Iris pigment epithelial cell (primary cell): Measurements from ENCODE around the gene ANO1.

Source experiments
- DNase-seq: peaks from one replicate; pipeline ENCODE4 v3.0.0-alpha.2; 2011; ENCODE audit warnings: low read depth

The ANO1 gene

GRCh38 chr11:70115778-70116177 is 37.7 kb downstream of the ANO1 start:
- DNase-seq, result no peak

- DNase-seq, result no peak
These were observed 38.4 kb downstream of the ANO1 start for GRCh38 chr11:70116386-70117065.

GRCh38 chr11:70117567-70118145 is 39.5 kb downstream of the ANO1 start:
- DNase-seq, result no peak

- no peak for DNase-seq
These were observed 40.5 kb downstream of the ANO1 start for GRCh38 chr11:70118642-70119041.

- no peak for DNase-seq
These were observed 41.4 kb downstream of the ANO1 start for GRCh38 chr11:70119502-70119901.

GRCh38 chr11:70120674-70121073 is 42.6 kb downstream of the ANO1 start:
- DNase-seq, result no peak

- DNase-seq, result no peak
These were observed 44.5 kb downstream of the ANO1 start for GRCh38 chr11:70122490-70123198.

- DNase-seq, result no peak
These were observed 45.6 kb downstream of the ANO1 start for GRCh38 chr11:70123711-70124110.

GRCh38 chr11:70124321-70125000 is 46.3 kb downstream of the ANO1 start:
- no peak for DNase-seq

GRCh38 chr11:70126494-70126893 is 48.4 kb downstream of the ANO1 start:
- DNase-seq, result no peak

- DNase-seq, result peak; percentile 25
These were observed 49.7 kb downstream of the ANO1 start for GRCh38 chr11:70127653-70128434.

GRCh38 chr11:70128435-70128906 is 50.4 kb downstream of the ANO1 start:
- DNase-seq, result peak; percentile 23

- no peak for DNase-seq
These were observed 51.0 kb downstream of the ANO1 start for GRCh38 chr11:70129051-70129592.

- DNase-seq, result no peak
These were observed 52.5 kb downstream of the ANO1 start for GRCh38 chr11:70130636-70131035.

GRCh38 chr11:70131606-70132190 is 53.6 kb downstream of the ANO1 start:
- no peak for DNase-seq

- DNase-seq, result no peak
These were observed 54.5 kb downstream of the ANO1 start for GRCh38 chr11:70132641-70133040.

GRCh38 chr11:70133771-70134335 is 55.7 kb downstream of the ANO1 start:
- no peak for DNase-seq

GRCh38 chr11:70134490-70134889 is 56.4 kb downstream of the ANO1 start:
- DNase-seq, result no peak

GRCh38 chr11:70135142-70135541 is 57.0 kb downstream of the ANO1 start:
- DNase-seq, result no peak

- DNase-seq, result peak; percentile 15
These were observed 57.5 kb downstream of the ANO1 start for GRCh38 chr11:70135625-70136059.

GRCh38 chr11:70137383-70137782 is 59.3 kb downstream of the ANO1 start:
- DNase-seq, result no peak
